Astrocyte of the spinal cord (primary cell): ENCODE results near the gene PDE8A.

Source experiments
- DNase-seq: peaks from one replicate; pipeline ENCODE4 v3.0.0; 2011; ENCODE audit warnings: low read depth, low spot score
- H3K4me3 ChIP-seq: 2 replicates; pipeline ENCODE4 v1.5.1; 2011; ENCODE audit warnings: low read depth, mild to moderate bottlenecking, low read length, moderate library complexity
- in situ Hi-C: cut with HindIII; loops from 2 replicates; pipeline ENCODE4 v1.10.0; 2017; ENCODE audit warnings: low sequenced_read_pairs
- TF ChIP-seq, protein P1 (sequence below): IDR thresholded peaks from 2 replicates; pipeline ENCODE4 v1.5.1; 2012; ENCODE audit warnings: low read depth, mild to moderate bottlenecking, low read length, inconsistent platforms

Gene PDE8A

DNA sequence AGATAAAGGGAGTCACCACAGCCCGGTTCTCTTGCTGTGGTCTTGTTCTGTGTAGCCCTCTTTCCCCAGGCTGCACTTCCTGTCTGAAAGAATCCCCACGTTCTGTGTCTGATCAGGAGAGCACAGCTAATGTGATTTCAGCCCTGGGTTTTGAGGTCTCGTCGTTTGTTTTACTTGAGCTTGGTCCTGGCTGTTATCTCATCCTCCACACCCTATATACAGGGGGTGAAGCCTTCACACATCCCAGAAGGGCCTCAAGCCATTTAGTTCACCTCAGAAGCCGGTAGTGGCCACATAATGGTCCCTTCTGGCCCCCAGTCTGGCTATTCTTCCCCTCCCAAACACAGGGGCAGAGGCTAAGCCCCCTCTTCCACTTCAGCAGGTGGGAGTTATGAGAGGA lies 115.6 kb downstream of the PDE8A start:
- TF ChIP-seq, protein P1, sequence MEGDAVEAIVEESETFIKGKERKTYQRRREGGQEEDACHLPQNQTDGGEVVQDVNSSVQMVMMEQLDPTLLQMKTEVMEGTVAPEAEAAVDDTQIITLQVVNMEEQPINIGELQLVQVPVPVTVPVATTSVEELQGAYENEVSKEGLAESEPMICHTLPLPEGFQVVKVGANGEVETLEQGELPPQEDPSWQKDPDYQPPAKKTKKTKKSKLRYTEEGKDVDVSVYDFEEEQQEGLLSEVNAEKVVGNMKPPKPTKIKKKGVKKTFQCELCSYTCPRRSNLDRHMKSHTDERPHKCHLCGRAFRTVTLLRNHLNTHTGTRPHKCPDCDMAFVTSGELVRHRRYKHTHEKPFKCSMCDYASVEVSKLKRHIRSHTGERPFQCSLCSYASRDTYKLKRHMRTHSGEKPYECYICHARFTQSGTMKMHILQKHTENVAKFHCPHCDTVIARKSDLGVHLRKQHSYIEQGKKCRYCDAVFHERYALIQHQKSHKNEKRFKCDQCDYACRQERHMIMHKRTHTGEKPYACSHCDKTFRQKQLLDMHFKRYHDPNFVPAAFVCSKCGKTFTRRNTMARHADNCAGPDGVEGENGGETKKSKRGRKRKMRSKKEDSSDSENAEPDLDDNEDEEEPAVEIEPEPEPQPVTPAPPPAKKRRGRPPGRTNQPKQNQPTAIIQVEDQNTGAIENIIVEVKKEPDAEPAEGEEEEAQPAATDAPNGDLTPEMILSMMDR = no peak
- no peak overlapping the region for H3K4me3 ChIP-seq
- in situ Hi-C loops = no loop called here
- DNase-seq = no peak

DNA sequence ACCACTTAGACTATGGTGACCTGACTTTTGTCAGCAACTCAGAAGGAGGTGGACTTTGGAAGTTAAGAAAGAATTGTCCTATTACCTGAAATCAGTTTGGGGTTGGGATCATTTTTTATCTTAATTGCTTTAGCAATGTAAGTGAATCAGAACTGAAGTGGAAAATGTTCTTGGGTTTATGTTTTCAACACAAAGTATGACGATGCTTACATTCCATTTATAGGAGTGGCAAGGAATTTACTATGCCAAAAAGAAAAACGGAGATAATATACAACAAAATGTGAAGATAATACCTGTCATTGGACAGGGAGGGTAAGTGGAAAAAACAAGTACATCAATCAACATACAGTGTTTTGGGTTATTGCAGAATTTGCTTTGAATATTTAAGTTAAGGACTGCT lies 116.1 kb downstream of the PDE8A start:
- in situ Hi-C loops = no loop called here
- TF ChIP-seq, protein P1 = no peak
- H3K4me3 ChIP-seq = no peak overlapping the region
- DNase-seq = no peak

DNA sequence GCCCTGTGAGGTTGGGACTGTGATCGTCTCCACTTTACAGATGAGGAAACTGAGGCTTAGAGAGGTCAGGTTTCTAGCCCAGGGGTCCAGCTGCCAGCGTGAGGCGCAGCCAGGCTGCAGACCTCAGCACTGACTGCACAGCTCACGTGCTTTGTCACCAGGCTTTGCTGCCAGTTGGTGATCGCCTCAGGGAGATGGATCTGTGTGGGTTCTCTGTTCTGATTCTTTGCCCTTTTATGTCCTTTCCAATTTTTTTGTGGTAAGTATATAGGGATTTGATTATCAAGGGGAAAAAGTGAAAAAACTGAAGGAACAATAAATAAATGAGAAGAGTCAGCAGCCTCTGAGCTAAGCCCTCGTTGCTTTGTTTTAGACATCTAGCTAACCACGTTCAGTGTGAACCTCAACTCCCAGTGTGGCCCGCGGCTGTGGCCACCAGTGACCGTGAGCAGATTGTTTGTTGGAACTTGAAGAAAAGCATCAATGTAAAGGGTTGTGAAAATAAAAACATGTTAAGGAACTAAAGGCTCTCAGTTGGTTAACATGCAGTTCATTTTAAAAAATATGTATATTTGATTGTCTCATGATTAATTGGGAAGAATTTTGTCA lies 117.6 kb downstream of the PDE8A start:
- H3K4me3 ChIP-seq = no peak overlapping the region
- in situ Hi-C loops = no loop called here
- DNase-seq = no peak
- TF ChIP-seq, protein P1 = no peak

DNA sequence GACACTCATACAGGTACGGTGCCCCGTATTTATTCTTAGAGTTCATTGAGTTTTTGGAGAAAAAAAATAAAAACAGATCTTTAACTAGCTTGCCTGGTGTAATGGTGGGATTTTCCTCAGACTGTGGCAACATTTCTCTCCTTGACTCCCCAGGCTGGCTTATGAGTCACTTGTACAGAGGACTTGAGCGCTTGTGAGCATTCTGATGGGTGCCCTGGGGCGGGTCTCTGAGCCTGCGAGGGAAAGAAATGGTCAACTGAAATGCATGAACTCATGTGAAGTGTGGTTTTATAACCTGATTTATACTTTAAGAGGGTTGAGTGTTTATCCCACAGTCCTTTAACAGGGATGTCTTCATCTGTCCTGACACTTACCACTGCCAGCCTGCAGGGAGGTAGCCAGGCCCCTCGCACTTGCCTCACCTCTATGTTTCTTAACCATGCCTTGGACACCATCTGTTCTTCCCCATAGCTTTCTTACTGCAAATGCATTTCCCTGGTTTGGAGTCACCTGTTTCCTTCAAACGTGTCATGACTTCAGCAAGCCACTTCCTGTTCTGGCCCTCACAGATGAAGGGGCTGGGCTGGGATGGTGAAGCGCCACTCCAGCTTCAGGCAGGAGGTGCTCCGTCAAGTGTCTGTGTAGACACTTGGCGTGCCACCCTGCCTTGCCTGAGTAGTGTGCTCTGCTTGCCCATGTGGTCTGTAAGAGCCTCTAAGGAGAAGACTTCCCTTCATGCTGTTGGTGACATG lies 118.7 kb downstream of the PDE8A start:
- no peak for DNase-seq
- TF ChIP-seq, protein P1 = no peak
- in situ Hi-C loops = no loop called here
- no peak overlapping the region for H3K4me3 ChIP-seq

DNA sequence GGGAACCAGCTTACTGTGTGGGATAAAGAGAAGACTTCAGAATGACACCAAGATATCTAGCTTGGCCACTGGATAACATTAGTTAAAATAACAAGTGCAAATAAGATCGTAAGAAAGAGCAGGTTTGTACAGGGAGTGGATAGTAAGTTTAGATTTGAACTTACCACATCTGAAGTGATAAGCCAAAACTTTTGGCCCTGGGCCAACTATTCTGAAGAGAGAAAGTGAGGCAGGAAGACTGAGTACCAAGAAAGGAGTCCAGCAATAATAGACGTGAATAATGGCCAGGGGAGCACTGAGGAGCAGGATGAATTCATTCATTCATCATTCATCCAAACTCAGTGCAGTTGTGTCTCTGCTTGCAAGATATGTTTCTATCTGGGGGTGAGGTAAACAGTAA lies 122.9 kb downstream of the PDE8A start:
- in situ Hi-C loops = no loop called here
- TF ChIP-seq, protein P1 = no peak
- DNase-seq = no peak
- no peak overlapping the region for H3K4me3 ChIP-seq

DNA sequence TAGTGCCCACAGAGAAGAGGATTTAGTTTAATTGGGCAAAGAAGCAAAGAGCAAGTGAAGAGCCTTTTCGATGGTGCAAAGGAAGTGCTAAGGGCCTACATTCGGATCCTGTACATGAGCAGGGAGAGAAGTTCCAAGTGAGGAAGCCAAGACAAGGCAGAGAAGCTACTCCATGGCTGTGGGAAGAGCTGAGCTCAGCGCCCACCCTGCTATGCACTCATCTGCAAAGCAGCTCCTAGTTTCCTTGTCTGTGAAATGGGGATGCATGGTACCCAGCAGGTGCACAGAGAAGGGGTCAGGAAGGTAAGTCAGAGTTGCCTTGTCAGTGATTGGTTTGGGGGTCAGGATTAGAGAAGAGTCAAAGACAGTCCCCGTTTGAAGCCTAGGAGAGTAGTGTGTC lies 126.5 kb downstream of the PDE8A start:
- H3K4me3 ChIP-seq = no peak overlapping the region
- in situ Hi-C loops = no loop called here
- no peak for DNase-seq
- TF ChIP-seq, protein P1 = no peak
